Stomach smooth muscle (tissue), 2 donors: ENCODE results near the gene B4GALT3.
A peak's percentile ranks its signal among the peaks of the same experiment; 100 is the strongest.
"Not testable (repeated sequence)": the region's sequence is repeated elsewhere in the genome, so short reads cannot be mapped to it uniquely, and the experiment has no call there.

Source experiments
- H3K27ac ChIP-seq: one replicate; pipeline ENCODE4 v1.7.0; 2013; ENCODE audit warnings: mild to moderate bottlenecking, low read length, inconsistent platforms
- H3K27me3 ChIP-seq, 2 donors: one replicate each; pipeline ENCODE4 v1.7.0; 2013; ENCODE audit warnings: low read length in 2 of 2; ENCODE audit not compliant: insufficient read depth in 2 of 2, control insufficient read depth in 1 of 2
- H3K36me3 ChIP-seq, 2 donors: one replicate each; pipeline ENCODE4 v1.7.0; 2013; ENCODE audit warnings: low read length in 2 of 2; ENCODE audit not compliant: control insufficient read depth in 2 of 2, insufficient read depth in 2 of 2
- H3K4me1 ChIP-seq: one replicate; pipeline ENCODE4 v1.7.0; 2013; ENCODE audit warnings: low read length; ENCODE audit not compliant: control insufficient read depth, insufficient read depth
- H3K4me3 ChIP-seq, 2 donors: one replicate each; pipeline ENCODE4 v1.7.0; 2013; ENCODE audit warnings: low read length in 2 of 2
- H3K9ac ChIP-seq, 2 donors: one replicate each; pipeline ENCODE4 v1.7.0; 2013; ENCODE audit warnings: low read length in 2 of 2, mild to moderate bottlenecking in 1 of 2
- H3K9me3 ChIP-seq, 2 donors: one replicate each; pipeline ENCODE4 v1.7.0; 2013; ENCODE audit warnings: low read length in 2 of 2; ENCODE audit not compliant: control insufficient read depth in 2 of 2
- donor health status: healthy.
- donor health status: Pancreatic carcinoma.

The B4GALT3 gene

DNA sequence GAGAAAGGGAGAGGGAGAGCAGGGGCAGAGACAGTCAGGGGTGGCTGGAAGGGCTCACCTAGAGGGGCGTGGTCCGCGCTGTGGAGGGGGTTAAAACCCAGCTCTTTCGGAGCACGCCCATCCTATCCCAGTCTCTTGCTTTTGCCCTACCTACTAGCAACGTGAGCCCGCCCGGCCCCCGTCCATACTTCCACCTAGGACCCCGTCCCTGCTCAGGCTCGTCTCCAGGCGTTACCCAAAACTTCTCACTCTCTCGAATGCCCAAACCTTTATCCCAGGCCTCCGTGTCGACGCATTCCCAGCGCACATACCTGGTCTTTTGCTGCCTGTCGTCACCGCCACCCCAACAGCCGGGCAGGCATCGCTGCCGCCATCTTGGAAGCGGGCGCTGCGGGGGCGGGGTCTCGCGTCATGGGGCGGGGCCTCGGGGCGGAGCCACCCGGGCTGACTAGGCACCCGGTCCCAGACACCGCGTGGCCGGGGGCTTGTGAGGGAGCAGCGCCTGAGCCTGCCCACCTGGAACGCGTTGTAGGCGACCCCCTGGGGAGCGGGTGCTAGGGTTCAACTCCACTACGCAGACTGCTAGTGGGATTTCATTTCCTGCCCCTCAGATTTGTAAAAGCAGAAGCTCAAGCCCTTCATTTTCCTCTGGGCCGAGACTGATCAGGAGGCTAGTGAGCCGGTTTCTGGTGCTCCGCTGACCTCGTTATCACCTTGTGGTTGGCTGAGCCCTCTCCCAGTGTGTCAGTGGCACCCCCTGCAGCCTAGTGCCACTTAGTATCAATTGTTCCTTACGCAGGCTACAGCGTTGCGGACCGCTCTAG is at the start of gene B4GALT3:
Gene B4GALT3, minus strand, starts transcription at position 396 of the 824 bp plus-strand sequence. CDS start 1,447 bp downstream, outside the sequence.
- Histone ChIP-seq H3K9ac (peak within 1 kb of the TSS; percentile 86 to 95), H3K36me3 (peaks cover 17 to 22% of the 10 kb centered on the region in 2 donors), H3K4me3 (peak within 1 kb of the TSS; percentile 78 to 95), H3K27ac (peak within 1 kb of the TSS; percentile 89), H3K9me3 (no peaks in the 10 kb centered on the region), H3K4me1 (peaks cover 25% of the 10 kb centered on the region), H3K27me3 (no peaks in the 10 kb centered on the region)

DNA sequence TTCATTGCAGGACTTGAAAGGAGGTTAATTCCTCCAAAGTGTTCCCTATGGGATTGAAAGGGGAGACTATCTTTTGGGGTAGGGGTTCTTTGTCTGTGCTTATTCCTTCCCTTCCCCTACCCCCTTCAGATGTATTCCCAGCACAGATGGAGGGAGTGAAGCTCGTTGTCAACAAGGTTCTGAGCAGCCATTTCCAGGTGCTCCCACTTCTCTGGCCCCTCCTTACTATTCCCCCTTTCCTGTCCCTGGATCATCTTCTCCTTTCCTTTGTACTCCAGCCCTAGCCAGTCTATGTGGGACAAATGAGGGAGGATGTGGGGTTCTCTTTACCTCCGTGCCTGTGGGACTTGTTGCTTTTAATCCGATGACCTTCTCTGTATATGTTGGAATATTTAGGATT is 49.5 kb upstream of the B4GALT3 start:
- Histone ChIP-seq H3K4me3 (peak overlapping the region; percentile 91 to 99), H3K27ac (no peak overlapping the region), H3K36me3 (peaks cover 16 to 24% of the 10 kb centered on the region in 2 donors), H3K9ac (peak overlapping the region; percentile 62 to 85), H3K9me3 (no peaks in the 10 kb centered on the region), H3K4me1 (peaks cover 24% of the 10 kb centered on the region), H3K27me3 (no peaks in the 10 kb centered on the region)

DNA sequence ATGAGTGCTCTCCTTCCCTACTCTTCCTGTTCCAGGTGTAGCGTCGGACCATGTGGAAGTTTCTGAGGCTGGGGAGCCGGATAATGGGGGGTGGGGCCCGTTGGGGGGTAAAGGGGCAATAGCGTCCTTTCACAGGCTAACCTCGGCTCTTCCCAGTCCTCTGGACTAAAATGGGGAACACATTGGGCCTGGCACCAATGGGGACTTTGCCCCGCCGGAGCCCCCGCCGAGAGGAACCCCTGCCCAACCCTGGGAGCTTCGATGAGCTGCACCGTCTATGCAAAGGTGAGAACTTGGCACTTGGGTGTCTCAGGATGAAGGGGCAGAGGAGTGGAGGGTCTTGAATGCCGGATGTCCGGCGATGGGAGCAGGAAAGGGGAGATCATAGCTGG is 49.0 kb upstream of the B4GALT3 start:
- H3K4me3 ChIP-seq: peak overlapping the region; percentile 91 to 99
- H3K36me3 ChIP-seq: peaks cover 16 to 24% of the 10 kb centered on the region in 2 donors
- no peaks in the 10 kb centered on the region for H3K9me3 ChIP-seq
- H3K27me3 ChIP-seq: no peaks in the 10 kb centered on the region
- H3K9ac ChIP-seq: peak overlapping the region; percentile 85 to 89
- peaks cover 24% of the 10 kb centered on the region for H3K4me1 ChIP-seq
- H3K27ac ChIP-seq: peak overlapping the region; percentile 49

DNA sequence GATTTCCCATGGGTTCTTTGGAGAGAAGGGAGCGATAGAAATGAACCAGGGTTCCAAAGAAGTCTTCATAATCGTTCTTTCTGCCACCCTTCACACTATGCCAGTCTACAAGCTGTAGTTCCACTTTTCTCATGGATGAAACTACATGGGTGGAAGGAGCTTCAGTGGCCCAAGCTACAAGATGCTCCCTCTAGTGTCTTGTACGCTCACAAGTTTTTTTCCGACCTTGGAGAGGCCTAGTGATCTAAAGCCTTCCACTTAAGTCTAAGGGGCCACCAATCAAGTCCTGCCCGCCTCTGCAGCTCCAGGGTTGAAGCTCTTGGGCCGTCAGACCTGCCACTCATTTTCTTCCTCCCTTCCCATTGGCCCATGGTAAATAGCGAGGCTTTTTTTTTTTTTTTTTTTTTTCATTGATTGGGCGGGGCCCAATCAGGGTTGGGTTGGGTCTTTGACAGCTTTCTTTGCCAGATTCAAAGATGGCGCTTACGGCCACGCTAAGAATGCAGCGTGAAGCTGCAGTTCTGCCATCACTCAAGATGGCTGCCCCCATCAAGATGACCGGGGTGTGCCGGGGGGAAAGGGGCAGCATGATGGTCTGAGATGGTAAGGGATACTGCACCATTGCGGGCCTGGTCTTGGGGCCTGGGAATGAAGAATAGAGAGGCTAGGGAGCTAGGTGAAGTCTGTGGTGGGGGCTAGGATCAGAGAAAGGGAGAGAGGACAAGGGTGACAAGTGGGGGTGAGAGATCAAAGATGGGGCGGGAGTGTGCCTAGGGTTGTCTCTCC is 48.4 kb upstream of the B4GALT3 start, which contains the start of gene TOMM40L:
Gene TOMM40L, plus strand, starts transcription at position 527 of the 786 bp plus-strand sequence. CDS start 430 bp downstream, outside the sequence.
- no peaks in the 10 kb centered on the region for H3K27me3 ChIP-seq
- H3K9me3 ChIP-seq: no peaks in the 10 kb centered on the region
- H3K4me1 ChIP-seq: peaks cover 24% of the 10 kb centered on the region
- peak within 1 kb of the TSS; percentile 91 to 99 for H3K4me3 ChIP-seq
- peak within 1 kb of the TSS; percentile 85 to 89 for H3K9ac ChIP-seq
- peaks cover 16 to 23% of the 10 kb centered on the region in 2 donors for H3K36me3 ChIP-seq
- H3K27ac ChIP-seq: peak within 1 kb of the TSS; percentile 53

DNA sequence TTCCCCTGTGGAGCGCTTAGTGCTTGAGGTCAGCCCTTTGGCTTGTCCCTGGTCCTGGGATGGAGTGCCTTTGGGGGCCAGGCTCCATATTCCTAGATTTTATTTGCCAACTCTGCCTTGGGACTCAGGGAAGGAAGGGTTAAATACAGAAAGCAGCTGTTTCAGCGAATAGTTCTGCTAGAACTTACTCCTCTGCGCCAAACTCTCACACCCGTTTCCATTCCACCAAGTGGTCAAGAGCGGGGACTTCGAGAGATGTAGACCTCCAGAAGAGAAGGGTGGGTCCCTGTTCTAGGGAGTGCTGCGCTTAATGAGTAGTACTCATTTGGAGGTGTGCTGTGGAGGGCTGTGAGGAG is 47.8 kb upstream of the B4GALT3 start:
- Histone ChIP-seq H3K4me3 (peak overlapping the region in 1 of 2 donors; percentile 15), H3K9me3 (no peaks in the 10 kb centered on the region), H3K9ac (no peak overlapping the region), H3K27ac (peak overlapping the region; percentile 53), H3K27me3 (no peaks in the 10 kb centered on the region), H3K4me1 (peaks cover 24% of the 10 kb centered on the region), H3K36me3 (peaks cover 16 to 18% of the 10 kb centered on the region in 2 donors)

DNA sequence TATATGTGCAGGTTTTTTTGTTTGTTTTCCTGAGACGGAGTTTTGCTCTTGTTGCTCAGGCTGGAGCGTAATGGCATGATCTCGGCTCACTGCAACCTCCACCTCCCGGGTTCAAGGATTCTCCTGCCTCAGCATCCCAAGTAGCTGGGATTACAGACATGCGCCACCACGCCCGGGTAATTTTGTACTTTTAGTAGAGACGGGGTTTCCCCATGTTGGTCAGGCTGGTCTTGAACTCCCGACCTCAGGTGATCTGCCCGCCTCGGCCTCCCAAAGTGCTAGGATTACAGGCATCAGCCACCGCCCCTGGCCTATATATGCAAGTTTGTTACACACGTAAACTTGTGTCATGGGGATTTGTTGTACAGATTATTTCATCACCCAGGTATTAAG is 47.4 kb upstream of the B4GALT3 start:
- H3K27ac ChIP-seq, H3K27me3 ChIP-seq, H3K9ac ChIP-seq, H3K9me3 ChIP-seq, H3K4me3 ChIP-seq: not testable (repeated sequence)
- Histone ChIP-seq H3K36me3 (peaks cover 13 to 15% of the 10 kb centered on the region in 2 donors), H3K4me1 (peaks cover 24% of the 10 kb centered on the region)

DNA sequence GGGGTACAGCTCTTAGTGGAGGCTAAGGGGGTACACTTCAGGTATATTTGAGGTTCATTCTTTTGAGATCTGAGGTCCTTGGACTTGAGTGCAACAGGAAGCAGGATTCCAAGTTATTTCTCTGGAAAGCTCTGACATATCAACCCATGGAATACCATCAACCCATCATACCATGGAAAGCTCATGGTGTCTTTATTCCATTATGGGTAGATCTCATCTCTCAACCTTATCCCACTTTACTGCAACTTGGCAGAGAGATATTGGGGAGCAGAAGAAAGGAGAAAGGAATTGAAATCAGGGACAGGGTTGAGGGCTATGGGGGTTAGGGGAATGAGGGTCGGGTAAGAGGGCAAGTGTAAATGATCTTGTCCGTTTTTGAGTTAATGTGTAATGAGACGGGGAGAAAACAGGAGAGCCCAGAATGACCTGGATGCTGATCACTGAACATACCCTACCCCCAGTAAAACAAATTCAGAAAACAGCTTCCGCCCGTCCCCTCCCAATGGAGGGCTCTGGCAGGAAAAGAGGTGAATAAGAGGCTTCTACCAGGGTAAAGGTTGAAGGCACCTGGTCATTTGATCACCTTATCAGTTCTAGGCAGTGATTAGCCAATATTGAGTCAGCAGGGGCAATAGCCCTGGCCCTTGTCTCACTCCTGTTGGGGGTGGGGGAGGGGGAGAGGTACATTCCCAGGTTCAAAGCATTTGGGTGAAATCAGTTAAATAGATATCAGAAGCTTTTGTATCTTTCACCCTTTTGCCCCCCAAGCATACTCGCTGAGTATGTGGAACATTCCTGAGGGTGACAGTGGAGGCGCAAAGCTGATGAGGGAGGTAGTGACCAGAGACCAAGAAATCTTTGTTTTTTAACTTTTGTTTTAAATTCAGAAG is 46.7 kb upstream of the B4GALT3 start:
- Histone ChIP-seq H3K9ac (no peak overlapping the region), H3K36me3 (peaks cover 9 to 10% of the 10 kb centered on the region in 2 donors), H3K27ac (no peak overlapping the region)

DNA sequence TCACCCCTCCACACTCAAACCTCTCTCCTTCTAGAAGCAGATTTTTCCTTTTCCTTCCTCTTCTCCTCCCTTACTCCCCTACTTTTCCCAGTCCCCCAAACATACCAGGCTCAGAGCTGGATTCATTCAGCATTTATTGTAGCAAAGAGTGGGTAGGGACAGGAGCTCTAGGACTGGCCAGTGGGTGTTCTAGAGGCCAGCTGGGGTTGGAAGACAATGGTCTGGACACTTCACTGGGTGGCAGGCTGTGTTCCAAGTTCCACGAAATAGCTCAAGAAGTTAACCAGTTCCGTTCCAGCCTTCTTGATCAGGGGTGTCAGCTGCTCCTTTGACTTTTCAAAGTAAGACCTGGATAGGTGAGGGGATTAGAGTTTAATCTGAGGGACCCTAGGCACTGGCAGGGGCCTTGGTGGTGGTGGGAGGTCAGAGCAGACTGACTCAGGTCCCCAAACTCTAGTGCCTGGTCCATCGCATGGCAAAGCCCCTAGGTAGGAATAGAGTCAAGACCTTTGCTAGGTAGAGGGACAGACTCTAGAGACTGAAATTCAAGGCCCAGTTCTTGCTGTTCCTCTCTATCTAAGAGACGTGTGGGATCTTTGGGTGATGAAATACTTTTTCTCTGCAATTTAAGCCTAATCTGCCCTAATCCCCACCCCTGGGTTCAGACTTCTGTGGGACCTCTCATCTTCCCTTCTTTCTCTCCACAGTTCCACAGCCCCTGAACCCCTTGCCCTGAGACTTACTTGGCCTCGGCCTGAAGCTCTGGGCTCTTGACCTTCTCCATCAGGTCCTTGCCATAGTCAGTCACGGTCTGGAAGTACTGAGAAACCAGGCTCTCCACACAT is 45.1 kb upstream of the B4GALT3 start:
- Histone ChIP-seq H3K36me3 (no peaks in the 10 kb centered on the region), H3K27me3 (no peaks in the 10 kb centered on the region), H3K4me1 (peaks cover 18% of the 10 kb centered on the region), H3K4me3 (no peak overlapping the region), H3K9ac (no peak overlapping the region), H3K27ac (no peak overlapping the region), H3K9me3 (no peaks in the 10 kb centered on the region)

More for the DNA sequence above, 46.7 kb upstream of the B4GALT3 start:
- no peak overlapping the region for H3K4me3 ChIP-seq
- no peaks in the 10 kb centered on the region for H3K27me3 ChIP-seq
- no peaks in the 10 kb centered on the region for H3K9me3 ChIP-seq
- H3K4me1 ChIP-seq: peaks cover 24% of the 10 kb centered on the region

DNA sequence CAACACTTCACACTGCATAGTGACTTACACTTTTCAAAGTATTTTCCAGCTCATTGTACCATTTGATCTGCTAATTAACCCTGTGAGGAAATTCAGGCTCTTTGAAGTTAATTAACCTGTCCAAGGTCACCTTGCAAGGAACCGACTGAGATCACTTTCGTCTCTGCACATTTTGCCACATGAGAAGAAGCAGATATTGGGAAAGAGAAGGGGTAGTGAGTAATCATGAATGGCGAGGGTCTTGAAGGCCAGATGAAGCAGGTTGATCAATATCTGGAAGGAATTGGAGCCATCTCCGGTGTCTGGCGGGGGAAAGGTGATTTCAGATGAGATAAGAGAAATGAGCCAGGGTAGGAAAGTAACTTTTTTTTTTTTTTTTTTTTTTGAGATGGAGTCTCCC is 42.7 kb upstream of the B4GALT3 start:
- H3K27ac ChIP-seq: no peak overlapping the region
- H3K36me3 ChIP-seq: peaks cover 0 to 2% of the 10 kb centered on the region in 2 donors
- H3K27me3 ChIP-seq: no peaks in the 10 kb centered on the region
- no peaks in the 10 kb centered on the region for H3K4me1 ChIP-seq
- no peak overlapping the region for H3K4me3 ChIP-seq
- no peaks in the 10 kb centered on the region for H3K9me3 ChIP-seq
- H3K9ac ChIP-seq: no peak overlapping the region
